NB4 (cell line): ENCODE measurements around the gene MYD88.

Experiments used
- CTCF ChIP-seq: IDR thresholded peaks from one replicate; pipeline ENCODE4 v1.5.1; 2012; ENCODE audit warnings: low read depth, low read length
- POLR2A ChIP-seq: IDR thresholded peaks from 2 replicates; pipeline ENCODE4 v1.6.1; 2011; ENCODE audit warnings: mild to moderate bottlenecking; ENCODE audit not compliant: insufficient read length; ENCODE audit errors: extremely low read depth

DNA sequence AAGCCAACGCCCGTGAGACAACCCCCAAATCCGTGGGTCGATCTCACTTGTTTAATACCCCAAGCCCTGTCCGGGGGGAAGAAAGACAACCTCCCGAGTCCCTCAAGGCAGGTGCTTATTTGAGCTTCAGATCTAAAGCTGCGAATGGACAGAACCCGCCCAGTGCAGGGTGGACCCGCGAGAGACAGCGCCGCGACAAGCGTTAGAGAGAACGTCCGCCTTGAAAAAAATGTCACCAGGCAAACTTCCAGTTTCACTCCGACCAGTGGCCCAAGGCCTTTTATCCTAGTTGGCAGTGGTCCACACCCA is 26.1 kb downstream of the MYD88 start:
- TF ChIP-seq CTCF: no peak
- no peak for TF ChIP-seq POLR2A
